Subcutaneous abdominal adipose tissue (tissue), 5 donors: Measurements from ENCODE around the gene GALNS.

Experiments
- H3K27ac ChIP-seq: one replicate; pipeline ENCODE4 v1.7.0; 2013; ENCODE audit warnings: low read depth, mild to moderate bottlenecking, inconsistent platforms, low read length, moderate library complexity
- H3K27me3 ChIP-seq, 5 donors: one replicate each; pipeline ENCODE4 v1.7.0; 2013; ENCODE audit warnings: low read length in 5 of 5, inconsistent platforms in 1 of 5; ENCODE audit not compliant: control insufficient read depth in 5 of 5, insufficient read depth in 4 of 5
- H3K36me3 ChIP-seq, 5 donors: one replicate each; pipeline ENCODE4 v1.7.0; 2013; ENCODE audit warnings: low read length in 5 of 5; ENCODE audit not compliant: control insufficient read depth in 5 of 5, insufficient read depth in 5 of 5
- H3K4me1 ChIP-seq, 5 donors: one replicate each; pipeline ENCODE4 v1.7.0; 2013; ENCODE audit warnings: low read length in 5 of 5, mild to moderate bottlenecking in 3 of 5, moderate library complexity in 1 of 5; ENCODE audit not compliant: control insufficient read depth in 5 of 5, insufficient read depth in 5 of 5
- H3K4me3 ChIP-seq, 5 donors: one replicate each; pipeline ENCODE4 v1.7.0; 2013; ENCODE audit warnings: low read length in 5 of 5, low read depth in 1 of 5
- H3K9ac ChIP-seq, 5 donors: one replicate each; pipeline ENCODE4 v1.7.0; 2013; ENCODE audit warnings: low read length in 5 of 5, mild to moderate bottlenecking in 4 of 5, moderate library complexity in 3 of 5
- H3K9me3 ChIP-seq, 5 donors: one replicate each; pipeline ENCODE4 v1.7.0; 2013; ENCODE audit warnings: low read length in 5 of 5; ENCODE audit not compliant: control insufficient read depth in 5 of 5
- donor health status: healthy.
- donor health status: healthy.
- donor health status: healthy.
- donor health status: healthy.
- donor health status: healthy.

Gene GALNS

DNA sequence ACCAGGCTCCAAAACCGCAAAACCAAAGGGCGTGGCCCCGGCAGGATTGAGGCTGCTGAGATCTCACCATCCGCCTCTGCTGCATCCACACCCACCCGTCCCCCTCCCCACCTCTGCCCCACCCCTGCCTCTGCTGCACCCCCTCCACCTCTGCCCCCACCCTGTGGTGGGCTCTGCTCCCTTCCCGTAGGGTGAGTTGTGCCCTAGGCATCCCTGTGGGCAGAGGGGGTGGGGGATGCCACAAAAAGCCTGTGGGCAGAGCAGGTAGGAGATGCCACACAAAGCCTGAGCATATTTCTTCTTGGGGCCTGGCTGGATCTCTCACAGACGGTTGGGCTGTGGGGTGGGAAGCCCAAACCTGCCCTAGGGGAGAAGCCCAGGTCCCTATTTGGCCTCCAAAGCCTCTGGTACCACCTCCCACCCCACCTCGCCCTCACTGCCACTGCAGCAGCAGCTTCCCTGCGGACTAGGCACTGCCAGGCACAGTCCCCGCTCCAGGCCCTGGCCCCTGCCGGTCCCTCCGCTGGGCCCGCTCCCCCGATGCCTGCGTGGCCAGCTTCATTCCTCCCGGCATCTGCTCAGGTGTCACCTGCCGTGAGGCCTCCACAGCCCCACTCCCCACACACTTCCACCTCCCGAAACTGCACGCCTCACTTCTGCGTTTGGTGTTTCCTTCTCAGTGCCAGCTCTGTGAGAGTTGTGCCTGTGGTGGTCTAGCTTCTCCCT is 21.0 kb upstream of the GALNS start:
- H3K27me3 ChIP-seq, result peaks cover under 1 to 9% (median 3%) of the 10 kb centered on the region in 5 donors
- H3K9ac ChIP-seq, result no peak overlapping the region
- no peak overlapping the region for H3K4me3 ChIP-seq
- H3K27ac ChIP-seq, result no peak overlapping the region
- no peaks in the 10 kb centered on the region for H3K9me3 ChIP-seq
- H3K4me1 ChIP-seq, result no peaks in the 10 kb centered on the region
- peaks cover 0 to 60% (median 20%) of the 10 kb centered on the region in 5 donors for H3K36me3 ChIP-seq

- Histone ChIP-seq H3K4me1 (no peaks in the 10 kb centered on the region), H3K36me3 (peaks cover 0 to 53% (median 13%) of the 10 kb centered on the region in 5 donors), H3K9me3 (no peaks in the 10 kb centered on the region), H3K4me3 (no peak overlapping the region), H3K9ac (no peak overlapping the region), H3K27ac (no peak overlapping the region), H3K27me3 (peaks cover 1 to 9% (median 4%) of the 10 kb centered on the region in 5 donors)
Observed at GRCh38 chr16:88876942-88877526, 20.3 kb upstream of the GALNS start.

- H3K4me3 ChIP-seq, result no peak overlapping the region
- no peak overlapping the region for H3K9ac ChIP-seq
- H3K27ac ChIP-seq, result no peak overlapping the region
- H3K36me3 ChIP-seq, result peaks cover 0 to 49% (median 13%) of the 10 kb centered on the region in 5 donors
- no peaks in the 10 kb centered on the region for H3K9me3 ChIP-seq
- peaks cover 0 to 7% (median 4%) of the 10 kb centered on the region in 5 donors for H3K4me1 ChIP-seq
- H3K27me3 ChIP-seq, result peaks cover 13 to 17% (median 15%) of the 10 kb centered on the region in 5 donors
Observed at GRCh38 chr16:88875703-88876234, 19.0 kb upstream of the GALNS start.

DNA sequence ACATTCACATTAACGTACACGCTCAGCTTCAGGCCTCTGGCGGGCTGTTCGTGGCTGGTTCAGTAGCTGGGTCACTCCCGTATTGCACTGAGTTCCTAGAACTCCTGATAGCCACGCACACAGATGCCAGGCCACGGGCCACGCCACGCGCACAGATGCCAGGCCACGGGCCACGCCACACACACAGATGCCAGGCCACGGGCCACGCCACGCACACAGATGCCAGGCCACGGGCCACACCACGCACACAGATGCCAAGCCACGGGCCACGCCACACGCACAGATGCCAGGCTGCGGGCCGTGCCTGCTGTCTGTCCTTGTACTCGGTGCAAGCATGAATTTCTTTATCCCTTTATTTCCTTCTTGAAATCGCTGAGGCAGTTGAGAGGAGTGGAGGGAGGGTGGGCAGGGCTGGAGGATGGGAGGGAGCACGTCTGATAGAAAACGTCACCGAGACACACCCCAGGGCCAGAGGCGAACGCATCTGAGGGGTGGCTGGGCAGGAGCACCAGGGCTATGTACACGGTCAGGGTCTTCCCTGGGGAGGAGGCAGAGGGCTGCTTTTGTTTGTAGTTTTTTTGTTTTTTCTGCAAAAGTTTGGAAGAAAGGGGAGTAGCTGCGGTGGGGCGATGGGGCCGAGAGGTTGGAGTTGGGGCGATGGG is 18.3 kb upstream of the GALNS start:
- Histone ChIP-seq H3K27ac (no peak overlapping the region), H3K4me3 (no peak overlapping the region), H3K9me3 (no peaks in the 10 kb centered on the region), H3K9ac (no peak overlapping the region), H3K27me3 (peaks cover 19 to 22% (median 21%) of the 10 kb centered on the region in 5 donors), H3K4me1 (peaks cover 0 to 12% (median 9%) of the 10 kb centered on the region in 5 donors), H3K36me3 (peaks cover 0 to 42% (median 13%) of the 10 kb centered on the region in 5 donors)

GRCh38 chr16:88872650-88873331 is 16.0 kb upstream of the GALNS start:
- H3K36me3 ChIP-seq, result peaks cover 0 to 20% (median 3%) of the 10 kb centered on the region in 5 donors
- H3K9me3 ChIP-seq, result no peaks in the 10 kb centered on the region
- no peak overlapping the region for H3K4me3 ChIP-seq
- H3K27ac ChIP-seq, result no peak overlapping the region
- peaks cover 0 to 12% (median 9%) of the 10 kb centered on the region in 5 donors for H3K4me1 ChIP-seq
- H3K27me3 ChIP-seq, result peaks cover 27 to 34% (median 28%) of the 10 kb centered on the region in 5 donors
- no peak overlapping the region for H3K9ac ChIP-seq

DNA sequence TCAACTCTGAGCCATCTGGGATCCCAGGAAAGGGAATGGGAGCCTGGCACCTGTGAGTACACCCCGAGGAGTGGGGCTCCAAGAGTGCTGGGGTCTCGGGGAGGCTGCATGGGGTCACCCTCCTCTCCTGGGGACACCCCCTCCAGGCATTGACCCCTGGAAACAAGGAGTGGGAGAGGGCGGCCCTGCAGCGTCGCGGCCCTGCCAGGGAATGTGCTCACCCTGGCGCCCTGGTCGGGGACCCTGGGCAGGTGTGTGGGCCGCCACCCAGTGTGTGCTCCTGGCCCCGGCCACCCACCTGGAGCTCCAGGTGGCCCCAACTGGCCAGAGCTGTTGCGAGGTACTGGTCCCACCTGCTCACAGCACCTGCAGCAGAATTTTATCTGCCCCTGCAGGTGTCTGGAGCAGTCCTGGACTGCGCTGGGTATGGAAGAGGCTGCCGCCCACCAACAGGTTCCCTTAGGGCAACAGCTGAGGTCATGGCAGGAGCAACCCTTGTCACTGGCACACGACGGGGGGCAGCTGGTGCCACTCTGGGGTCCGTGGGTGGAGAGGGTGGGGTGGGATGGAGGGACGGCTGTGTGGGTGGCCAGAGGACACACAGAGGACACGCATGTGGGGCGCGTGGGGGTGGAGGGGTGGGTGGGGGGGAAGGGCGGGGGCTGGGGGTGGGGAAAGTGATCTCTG is 15.1 kb upstream of the GALNS start:
- Histone ChIP-seq H3K4me3 (no peak overlapping the region), H3K27me3 (peaks cover 26 to 35% (median 29%) of the 10 kb centered on the region in 5 donors)

GRCh38 chr16:88871349-88871702 is 14.6 kb upstream of the GALNS start:
- peaks cover 0 to 12% (median 9%) of the 10 kb centered on the region in 5 donors for H3K4me1 ChIP-seq
- H3K9ac ChIP-seq, result peak overlapping the region in 2 of 5 donors; percentile 48
- H3K27me3 ChIP-seq, result peaks cover 29 to 37% (median 34%) of the 10 kb centered on the region in 5 donors
- no peak overlapping the region for H3K27ac ChIP-seq
- no peaks in the 10 kb centered on the region for H3K9me3 ChIP-seq
- peak overlapping the region in 2 of 5 donors; percentile 38 to 57 for H3K4me3 ChIP-seq
- H3K36me3 ChIP-seq, result peaks cover 0 to 8% (median 0%) of the 10 kb centered on the region in 5 donors

More for the DNA sequence above, 15.1 kb upstream of the GALNS start:
- peaks cover 0 to 14% (median 3%) of the 10 kb centered on the region in 5 donors for H3K36me3 ChIP-seq
- H3K9me3 ChIP-seq, result no peaks in the 10 kb centered on the region
- H3K9ac ChIP-seq, result no peak overlapping the region
- H3K27ac ChIP-seq, result no peak overlapping the region
- peaks cover 0 to 12% (median 9%) of the 10 kb centered on the region in 5 donors for H3K4me1 ChIP-seq

GRCh38 chr16:88870608-88871348 is 14.0 kb upstream of the GALNS start:
- Histone ChIP-seq H3K36me3 (peaks cover 0 to 8% (median 0%) of the 10 kb centered on the region in 5 donors), H3K9me3 (no peaks in the 10 kb centered on the region), H3K4me1 (peaks cover 0 to 12% (median 9%) of the 10 kb centered on the region in 5 donors), H3K27me3 (peaks cover 34 to 42% (median 35%) of the 10 kb centered on the region in 5 donors), H3K27ac (no peak overlapping the region), H3K9ac (peak overlapping the region in 3 of 5 donors; percentile 4 to 48 (median 48)), H3K4me3 (peak overlapping the region in 3 of 5 donors; percentile 22 to 57 (median 38))

GRCh38 chr16:88869673-88869980 is 12.9 kb upstream of the GALNS start:
- H3K27ac ChIP-seq, result no peak overlapping the region
- H3K27me3 ChIP-seq, result peaks cover 35 to 43% (median 36%) of the 10 kb centered on the region in 5 donors
- H3K9me3 ChIP-seq, result no peaks in the 10 kb centered on the region

More at GRCh38 chr16:88869673-88869980, 12.9 kb upstream of the GALNS start:
- H3K4me1 ChIP-seq, result peaks cover 0 to 12% (median 9%) of the 10 kb centered on the region in 5 donors
- no peak overlapping the region for H3K4me3 ChIP-seq
- peaks cover 0 to 3% (median 0%) of the 10 kb centered on the region in 5 donors for H3K36me3 ChIP-seq
- H3K9ac ChIP-seq, result no peak overlapping the region
